Effector CD8-positive, alpha-beta T cell (primary cell): ENCODE data around the gene TRIP13.
"Not testable (repeated sequence)": the region's sequence is repeated elsewhere in the genome, so short reads cannot be mapped to it uniquely, and the experiment has no call there.

Experiments used
- DNase-seq: peaks from one replicate; lab custom pipeline; 2025; lab: John Stamatoyannopoulos, UW

Gene TRIP13

GRCh38 chr5:872301-872700, 20.4 kb upstream of the TRIP13 start:
- no peak for DNase-seq

GRCh38 chr5:873328-873727, 19.4 kb upstream of the TRIP13 start:
- no peak for DNase-seq

- DNase-seq, result no peak
Observed at GRCh38 chr5:875931-876330, 16.8 kb upstream of the TRIP13 start.

GRCh38 chr5:876398-877365, 16.0 kb upstream of the TRIP13 start:
- DNase-seq, result no peak

GRCh38 chr5:878125-878524, 14.6 kb upstream of the TRIP13 start:
- DNase-seq, result no peak

GRCh38 chr5:878677-879076, 14.0 kb upstream of the TRIP13 start:
- DNase-seq, result not testable (repeated sequence)

GRCh38 chr5:880816-881550, 11.7 kb upstream of the TRIP13 start:
- DNase-seq, result no peak

- DNase-seq, result no peak
Observed at GRCh38 chr5:881551-881935, 11.1 kb upstream of the TRIP13 start.

GRCh38 chr5:882253-883183, 10.2 kb upstream of the TRIP13 start:
- no peak for DNase-seq

GRCh38 chr5:883475-884181, 9.1 kb upstream of the TRIP13 start:
- DNase-seq, result no peak

GRCh38 chr5:884345-885126, 8.1 kb upstream of the TRIP13 start:
- DNase-seq, result no peak

GRCh38 chr5:885127-885442, 7.6 kb upstream of the TRIP13 start:
- no peak for DNase-seq

- no peak for DNase-seq
Observed at GRCh38 chr5:885529-885928, 7.2 kb upstream of the TRIP13 start.

- DNase-seq, result no peak
Observed at GRCh38 chr5:886036-886435, 6.6 kb upstream of the TRIP13 start.

GRCh38 chr5:886716-887325, 5.9 kb upstream of the TRIP13 start:
- no peak for DNase-seq

- DNase-seq, result no peak
Observed at GRCh38 chr5:887947-888637, 4.6 kb upstream of the TRIP13 start.

- DNase-seq, result no peak
Observed at GRCh38 chr5:888638-889035, 4.0 kb upstream of the TRIP13 start.

GRCh38 chr5:889075-889710, 3.5 kb upstream of the TRIP13 start:
- no peak for DNase-seq
